Stimulated activated CD4-positive, alpha-beta T cell treated with anti-CD3 and anti-CD28 coated beads, Interleukin-2, amount 100 ng/mL, for 48 hours (primary cell): ENCODE measurements around the gene LMBRD1.
"Not testable (repeated sequence)": the region's sequence is repeated elsewhere in the genome, so short reads cannot be mapped to it uniquely, and the experiment has no call there.

Experiments used
- DNase-seq, 2 donors: peaks; one replicate each; pipeline ENCODE4 v3.0.0-alpha.2; 2020

LMBRD1 gene

GRCh38 chr6:69796642-69797390 is at the start of gene LMBRD1:
Gene LMBRD1 (minus strand): TSS chr6:69797010. CDS start chr6:69796881, 129 bp downstream.
- peak; percentile 99 for DNase-seq

GRCh38 chr6:69846312-69846711 is 49.5 kb upstream of the LMBRD1 start:
- no peak for DNase-seq

- DNase-seq: no peak
Measured at GRCh38 chr6:69843189-69843588, 46.4 kb upstream of the LMBRD1 start.

GRCh38 chr6:69841862-69842261 is 45.1 kb upstream of the LMBRD1 start:
- DNase-seq: no peak

- no peak for DNase-seq
Measured at GRCh38 chr6:69835414-69836179, 38.8 kb upstream of the LMBRD1 start.

- no peak for DNase-seq
Measured at GRCh38 chr6:69832558-69832957, 35.7 kb upstream of the LMBRD1 start.

- DNase-seq: no peak
Measured at GRCh38 chr6:69827276-69827893, 30.6 kb upstream of the LMBRD1 start.

GRCh38 chr6:69825904-69826303 is 29.1 kb upstream of the LMBRD1 start:
- no peak for DNase-seq

- DNase-seq: not testable (repeated sequence)
Measured at GRCh38 chr6:69824355-69824754, 27.5 kb upstream of the LMBRD1 start.

GRCh38 chr6:69820438-69820837 is 23.6 kb upstream of the LMBRD1 start:
- DNase-seq: no peak

GRCh38 chr6:69820018-69820417 is 23.2 kb upstream of the LMBRD1 start:
- DNase-seq: no peak

- DNase-seq: no peak
Measured at GRCh38 chr6:69819138-69819537, 22.3 kb upstream of the LMBRD1 start.

- DNase-seq: no peak
Measured at GRCh38 chr6:69818223-69818930, 21.6 kb upstream of the LMBRD1 start.

- no peak for DNase-seq
Measured at GRCh38 chr6:69817358-69817757, 20.5 kb upstream of the LMBRD1 start.

- no peak for DNase-seq
Measured at GRCh38 chr6:69816569-69816968, 19.8 kb upstream of the LMBRD1 start.

GRCh38 chr6:69816026-69816425 is 19.2 kb upstream of the LMBRD1 start:
- no peak for DNase-seq

- no peak for DNase-seq
Measured at GRCh38 chr6:69813508-69813907, 16.7 kb upstream of the LMBRD1 start.

- DNase-seq: no peak
Measured at GRCh38 chr6:69812746-69813427, 16.1 kb upstream of the LMBRD1 start.

- DNase-seq: no peak
Measured at GRCh38 chr6:69802995-69803394, 6.2 kb upstream of the LMBRD1 start.

GRCh38 chr6:69801711-69802110 is 4.9 kb upstream of the LMBRD1 start:
- no peak for DNase-seq

- DNase-seq: no peak
Measured at GRCh38 chr6:69801225-69801624, 4.4 kb upstream of the LMBRD1 start.

- DNase-seq: not testable (repeated sequence)
Measured at GRCh38 chr6:69798796-69799195, 2.0 kb upstream of the LMBRD1 start.
